Measurements from ENCODE around the gene ASCL2.

Gene ASCL2

GRCh38 chr11:2271327-2272227, 1.2 kb upstream of the ASCL2 start:
- no peak for DNase-seq

GRCh38 chr11:2271077-2271326, 614 bp upstream of the ASCL2 start:
- DNase-seq: no peak

- DNase-seq: peak; percentile 14
Observed at GRCh38 chr11:2269601-2270321, 627 bp downstream of the ASCL2 start.

GRCh38 chr11:2268729-2269600, 1.4 kb downstream of the ASCL2 start:
- DNase-seq: no peak

GRCh38 chr11:2267851-2268728, 2.3 kb downstream of the ASCL2 start:
- no peak for DNase-seq

GRCh38 chr11:2267306-2267850, 3.0 kb downstream of the ASCL2 start:
- DNase-seq: no peak

GRCh38 chr11:2266586-2267305, 3.6 kb downstream of the ASCL2 start:
- DNase-seq: no peak

- no peak for DNase-seq
Observed at GRCh38 chr11:2265854-2266585, 4.4 kb downstream of the ASCL2 start.

GRCh38 chr11:2265396-2265795, 5.0 kb downstream of the ASCL2 start:
- no peak for DNase-seq

GRCh38 chr11:2264366-2265053, 5.9 kb downstream of the ASCL2 start:
- no peak for DNase-seq

- DNase-seq: no peak
Observed at GRCh38 chr11:2263724-2264360, 6.5 kb downstream of the ASCL2 start.

GRCh38 chr11:2263071-2263565, 7.3 kb downstream of the ASCL2 start:
- DNase-seq: no peak

- DNase-seq: no peak
Observed at GRCh38 chr11:2262301-2263070, 7.9 kb downstream of the ASCL2 start.

GRCh38 chr11:2261436-2262230, 8.8 kb downstream of the ASCL2 start:
- no peak for DNase-seq

- no peak for DNase-seq
Observed at GRCh38 chr11:2260491-2261364, 9.7 kb downstream of the ASCL2 start.

GRCh38 chr11:2259897-2260451, 10.4 kb downstream of the ASCL2 start:
- DNase-seq: no peak

All from fibroblast of upper back skin (primary cell).